HCT116 (cell line): Measurements from ENCODE around the gene SEC24D.

Experiments
- CTCF ChIP-seq, 3 experiments: fragments of 200-600 bp in 1 of 3; sonication (generic) in 1 of 3; IDR thresholded peaks in 2 of 3; conservative IDR thresholded peaks in 1 of 3; 2 replicates each; pipeline ENCODE4 v1.5.1; 2012 to 2017; ENCODE audit warnings: low read depth in 2 of 3, low read length in 2 of 3, antibody characterized with exemption in 1 of 3, borderline replicate concordance in 1 of 3, control low read depth in 1 of 3, mild to moderate bottlenecking in 1 of 3, mixed read lengths in 1 of 3, mixed run types in 1 of 3, moderate library complexity in 1 of 3; ENCODE audit not compliant: insufficient read depth in 1 of 3
- MAX ChIP-seq: IDR thresholded peaks from 2 replicates; pipeline ENCODE4 v1.6.1; 2012
- POLR2A ChIP-seq: IDR thresholded peaks from 2 replicates; pipeline ENCODE4 v1.7.0; 2011; ENCODE audit warnings: borderline replicate concordance; ENCODE audit not compliant: insufficient read depth, insufficient read length; ENCODE audit errors: extremely low read depth
- RAD21 ChIP-seq: IDR thresholded peaks from 2 replicates; pipeline ENCODE4 v1.6.1; 2012; ENCODE audit warnings: low read depth, mild to moderate bottlenecking
- YY1 ChIP-seq: IDR thresholded peaks from 2 replicates; pipeline ENCODE4 v1.6.1; 2011; ENCODE audit warnings: low read length, low read depth, moderate library complexity, mild to moderate bottlenecking; ENCODE audit not compliant: insufficient replicate concordance; ENCODE audit errors: extremely low read depth
- ZNF274 ChIP-seq: fragments of 200-500 bp; sonication (Bioruptor generic); IDR thresholded peaks from 2 replicates; pipeline ENCODE4 v1.6.1; 2014; ENCODE audit warnings: mild to moderate bottlenecking, low read depth, low read length, inconsistent platforms

GRCh38 chr4:118811832-118812231 is 24.1 kb downstream of the SEC24D start:
- TF ChIP-seq CTCF (IDR thresholded peaks at IDR 0.05 in 2 of 3, conservative IDR thresholded peaks at IDR 0.05 in 1 of 3; ENCODE audit: borderline replicate concordance in 1 of 3, insufficient read depth in 1 of 3, low read depth in 2 of 3, low read length in 2 of 3) (no peak), RAD21 (no peak), POLR2A (no peak), YY1 (no peak), ZNF274 (no peak), MAX (no peak)
